Stomach (tissue), 9 donors: ENCODE data around the gene MPZL2. TPM values are rescaled to one million over a fixed set of nuclear protein-coding genes. Genes with fewer than 3 reads are reported as not detected.
A peak's percentile ranks its signal among the peaks of the same experiment; 100 is the strongest.

Source experiments
- DNase-seq, 2 donors: peaks; one replicate each; pipeline versions ENCODE4 v3.0.0 to v3.0.0-alpha.2; 2013 to 2019
- H3K27ac ChIP-seq, 5 donors: fragments of 200-600 bp in 4 of 5; sonication (generic) in 4 of 5; one replicate each; pipeline ENCODE4 v1.5.1; 2013 to 2019; ENCODE audit warnings: mild to moderate bottlenecking in 1 of 5, moderate library complexity in 1 of 5
- H3K27me3 ChIP-seq, 3 donors: fragments of 200-600 bp; sonication (generic); one replicate each; pipeline ENCODE4 v1.5.1; 2017 to 2019; ENCODE audit warnings: mixed run types in 1 of 3
- H3K36me3 ChIP-seq, 4 donors: fragments of 200-600 bp; sonication (generic); 1 replicate in 3 of 4; 2 replicates in 1 of 4; pipeline ENCODE4 v1.5.1; 2016 to 2019
- H3K4me1 ChIP-seq, 4 donors: fragments of 200-600 bp; sonication (generic); one replicate each; pipeline ENCODE4 v1.5.1; 2016 to 2019
- H3K4me3 ChIP-seq, 4 donors: fragments of 200-600 bp; sonication (generic) in 3 of 4; one replicate each; pipeline ENCODE4 v1.5.1; 2016 to 2019; ENCODE audit warnings: mild to moderate bottlenecking in 1 of 4
- H3K9me3 ChIP-seq, 4 donors: fragments of 200-600 bp; sonication (generic); one replicate each; pipeline ENCODE4 v1.5.1; 2016 to 2019
- CTCF ChIP-seq, 7 experiments: fragments of 450-650 bp in 4 of 7; fragments of 200-600 bp in 3 of 7; sonication (generic) in 3 of 7; IDR thresholded peaks; one replicate each; pipeline ENCODE4 v1.5.1; 2016 to 2019; ENCODE audit warnings: antibody characterized with exemption in 7 of 7, control low read depth in 2 of 7, mild to moderate bottlenecking in 1 of 7
- EP300 ChIP-seq: sonication (generic); formaldehyde crosslinking; IDR thresholded peaks from one replicate; pipeline ENCODE4 v1.6.1; 2017; ENCODE audit warnings: antibody characterized with exemption
- POLR2A ChIP-seq, 4 donors: fragments of 450-650 bp; IDR thresholded peaks; one replicate each; pipeline ENCODE4 v1.6.1; 2016; ENCODE audit warnings: antibody characterized with exemption in 4 of 4, control low read depth in 2 of 4, mild to moderate bottlenecking in 1 of 4, moderate library complexity in 1 of 4
- POLR2AphosphoS5 ChIP-seq, 3 donors: sonication (generic); formaldehyde crosslinking; IDR thresholded peaks; one replicate each; pipeline ENCODE4 v1.6.1; 2016; ENCODE audit warnings: antibody characterized with exemption in 3 of 3
- WGBS, 5 donors: extraction: QIAGEN DNeasy Blood & Tissue Kit in 3 of 5; methylation state at CpG; one replicate each; pipeline versions ENCODE4 v1.1.5 to v1.1.7; 2013 to 2018; 5-methylcytosine and 5-hydroxymethylcytosine counted together
- intact Hi-C: fragments of 100-400 bp; cut with DNase I; formaldehyde crosslinking; loops from one replicate; pipeline ENCODE4 v1.15.1; 2023; ENCODE audit warnings: low total_unique reads
- polyA plus RNA-seq, 3 donors: library from polyadenylated mRNA; stranded (reverse); fragments of 200-250 nt; gene quantifications; one replicate each; pipeline ENCODE4 v1.2.3, GENCODE V29; 2013
- total RNA-seq, 5 donors: library from RNA; depleted of rRNA; stranded (reverse); fragments of >200 nt; gene quantifications; one replicate each; pipeline versions ENCODE4 v1.1.0 to v1.2.3, GENCODE V29; 2014 to 2016
- donor health status: healthy with polysubstance abuse.
- donor health status: Bipolar disorder and iron deficiency.
- donor health status: healthy.

MPZL2 gene
- total and polyA plus RNA-seq, 8 donors = 0.58 to 97.2 (median 48.4) TPM

GRCh38 chr11:118245936-118246562, 18.0 kb downstream of the MPZL2 start:
- Histone ChIP-seq H3K4me3 (no peak overlapping the region), H3K36me3 (no peaks in the 10 kb centered on the region), H3K27me3 (no peaks in the 10 kb centered on the region), H3K4me1 (peaks cover 11 to 39% (median 16%) of the 10 kb centered on the region in 4 donors), H3K27ac (peak overlapping the region in 2 of 5 donors; percentile 22 to 52), H3K9me3 (no peaks in the 10 kb centered on the region)
- TF ChIP-seq CTCF (IDR thresholded peaks at IDR 0.05) (no peak), POLR2A (IDR thresholded peaks at IDR 0.05) (no peak), POLR2AphosphoS5 (IDR thresholded peaks at IDR 0.05) (no peak), EP300 (no peak)
- no peak for DNase-seq
- intact Hi-C loops = no loop called here
- 89 to 95% (median 91%) methylated on average over 3 of the region's 3 CpGs for WGBS, 5 donors

GRCh38 chr11:118243993-118244762, 19.9 kb downstream of the MPZL2 start:
- intact Hi-C loops = no loop called here
- Histone ChIP-seq H3K27ac (no peak overlapping the region), H3K27me3 (no peaks in the 10 kb centered on the region), H3K9me3 (no peaks in the 10 kb centered on the region), H3K36me3 (no peaks in the 10 kb centered on the region), H3K4me1 (peaks cover 23 to 51% (median 27%) of the 10 kb centered on the region in 4 donors), H3K4me3 (no peak overlapping the region)
- TF ChIP-seq CTCF (IDR thresholded peaks at IDR 0.05) (no peak), POLR2A (IDR thresholded peaks at IDR 0.05) (no peak), EP300 (no peak), POLR2AphosphoS5 (IDR thresholded peaks at IDR 0.05) (no peak)
- no peak for DNase-seq
- WGBS, 5 donors = 75 to 86% (median 77%) methylated on average over 3 of the region's 3 CpGs

- WGBS, 5 donors = 73 to 87% (median 77%) methylated on average over 8 of the region's 8 CpGs
- Histone ChIP-seq H3K9me3 (no peaks in the 10 kb centered on the region), H3K27me3 (no peaks in the 10 kb centered on the region), H3K27ac (no peak overlapping the region), H3K4me1 (peaks cover 23 to 59% (median 27%) of the 10 kb centered on the region in 4 donors), H3K36me3 (no peaks in the 10 kb centered on the region), H3K4me3 (no peak overlapping the region)
- DNase-seq = no peak
- TF ChIP-seq POLR2AphosphoS5 (IDR thresholded peaks at IDR 0.05) = no peak
- no peak for TF ChIP-seq EP300
- TF ChIP-seq POLR2A (IDR thresholded peaks at IDR 0.05) = no peak
- no peak for TF ChIP-seq CTCF (IDR thresholded peaks at IDR 0.05)
- intact Hi-C loops = no loop called here
Observed at GRCh38 chr11:118243161-118243560, 20.9 kb downstream of the MPZL2 start.

GRCh38 chr11:118241764-118242098, 22.4 kb downstream of the MPZL2 start:
- intact Hi-C loops = no loop called here
- WGBS, 5 donors = 55 to 70% (median 56%) methylated on average over 1 of the region's 1 CpG

More at GRCh38 chr11:118241764-118242098, 22.4 kb downstream of the MPZL2 start:
- DNase-seq = no peak
- Histone ChIP-seq H3K36me3 (no peaks in the 10 kb centered on the region), H3K4me1 (peaks cover 18 to 59% (median 21%) of the 10 kb centered on the region in 4 donors), H3K9me3 (no peaks in the 10 kb centered on the region), H3K27me3 (no peaks in the 10 kb centered on the region), H3K27ac (peak overlapping the region; percentile 62 to 89 (median 69)), H3K4me3 (no peak overlapping the region)
- no peak for TF ChIP-seq EP300
